Upper lobe of left lung (tissue), 6 donors: ENCODE measurements around the gene CDC27. TPM values are rescaled to one million over a fixed set of nuclear protein-coding genes. Genes with fewer than 3 reads are reported as not detected.
"Not testable (repeated sequence)": the region's sequence is repeated elsewhere in the genome, so short reads cannot be mapped to it uniquely, and the experiment has no call there.

Source experiments
- ATAC-seq, 2 donors: fragments of 200-7000 bp; cut with Tn5 transposase; one replicate each; pipeline ENCODE4 v1.9.1; 2022; ENCODE audit warnings: mild to moderate bottlenecking in 2 of 2, moderate library complexity in 2 of 2; ENCODE audit not compliant: low FRiP score in 2 of 2
- DNase-seq, 2 donors: peaks; one replicate each; pipeline ENCODE4 v3.0.0-alpha.2; 2019 to 2020
- H3K27ac ChIP-seq, 4 donors: fragments of 200-600 bp; sonication (generic); one replicate each; pipeline ENCODE4 v1.5.1; 2016 to 2019
- H3K27me3 ChIP-seq, 4 donors: fragments of 200-600 bp; sonication (generic); one replicate each; pipeline ENCODE4 v1.5.1; 2017 to 2019
- H3K36me3 ChIP-seq, 4 donors: fragments of 200-600 bp; sonication (generic); one replicate each; pipeline ENCODE4 v1.5.1; 2016 to 2019
- H3K4me1 ChIP-seq, 4 donors: fragments of 200-600 bp; sonication (generic); one replicate each; pipeline ENCODE4 v1.5.1; 2018 to 2019
- H3K4me3 ChIP-seq, 4 donors: fragments of 200-600 bp; sonication (generic); one replicate each; pipeline ENCODE4 v1.5.1; 2017 to 2019; ENCODE audit warnings: mild to moderate bottlenecking in 2 of 4, moderate library complexity in 1 of 4
- H3K9me3 ChIP-seq, 4 donors: fragments of 200-600 bp; sonication (generic); one replicate each; pipeline ENCODE4 v1.5.1; 2018 to 2019
- CTCF ChIP-seq, 6 experiments: fragments of 450-650 bp in 4 of 6; fragments of 200-600 bp in 2 of 6; sonication (generic) in 2 of 6; IDR thresholded peaks; one replicate each; pipeline ENCODE4 v1.5.1; 2016 to 2019; ENCODE audit warnings: antibody characterized with exemption in 6 of 6
- EP300 ChIP-seq, 4 donors: sonication (generic); formaldehyde crosslinking; IDR thresholded peaks; one replicate each; pipeline ENCODE4 v1.5.1; 2017; ENCODE audit warnings: antibody characterized with exemption in 4 of 4, control low read depth in 2 of 4
- POLR2A ChIP-seq, 4 donors: fragments of 450-650 bp; IDR thresholded peaks; one replicate each; pipeline ENCODE4 v1.5.1; 2016 to 2017; ENCODE audit warnings: antibody characterized with exemption in 4 of 4, mild to moderate bottlenecking in 2 of 4
- POLR2AphosphoS5 ChIP-seq, 2 donors: sonication (generic); formaldehyde crosslinking; IDR thresholded peaks; one replicate each; pipeline ENCODE4 v1.5.1; 2017; ENCODE audit warnings: antibody characterized with exemption in 2 of 2
- WGBS, 2 donors: methylation state at CpG; one replicate each; pipeline ENCODE4 v1.1.5; 2017 to 2018; 5-methylcytosine and 5-hydroxymethylcytosine counted together
- total RNA-seq, 6 donors: library from RNA; depleted of rRNA in 4 of 6; stranded (reverse); fragments of >200 nt in 4 of 6; gene quantifications; one replicate each; pipeline versions ENCODE4 v1.1.0 to v1.2.1, GENCODE V29; 2016 to 2021
- donor health status: DM: no; HTN: no; CAD: no; lungs with moderate emphysema.
- donor health status: DM: no; HTN: yes; CAD: no; lungs with severe emphysema.

The CDC27 gene
- total RNA-seq, 6 donors from 2014 or later = 40.3 to 74.8 (median 55.1) TPM

GRCh38 chr17:47184681-47185080, 4.4 kb downstream of the CDC27 start:
- H3K4me1 ChIP-seq = peaks cover 26 to 62% (median 46%) of the 10 kb centered on the region in 4 donors
- TF ChIP-seq POLR2A (IDR thresholded peaks at IDR 0.05) (no peak), POLR2AphosphoS5 (IDR thresholded peaks at IDR 0.05) (no peak), EP300 (IDR thresholded peaks at IDR 0.05) (no peak), CTCF (IDR thresholded peaks at IDR 0.05) (no peak)
- DNase-seq (no peak), ATAC-seq (no peak)
- H3K9me3 ChIP-seq = no peaks in the 10 kb centered on the region
- H3K36me3 ChIP-seq = peaks cover 0 to 7% (median 0%) of the 10 kb centered on the region in 4 donors
- no peak overlapping the region for H3K27ac ChIP-seq
- WGBS, 2 donors = 82 to 84% methylated on average over 6 of the region's 6 CpGs
- H3K4me3 ChIP-seq = no peak overlapping the region
- no peaks in the 10 kb centered on the region for H3K27me3 ChIP-seq

- not testable (repeated sequence) for H3K4me3 ChIP-seq, ATAC-seq, H3K9me3 ChIP-seq, H3K27me3 ChIP-seq, H3K27ac ChIP-seq, DNase-seq
- WGBS, 2 donors = 93 to 96% methylated on average over 4 of the region's 4 CpGs
- Histone ChIP-seq H3K4me1 (peaks cover 6 to 41% (median 28%) of the 10 kb centered on the region in 4 donors), H3K36me3 (peaks cover 0 to 28% (median 5%) of the 10 kb centered on the region in 4 donors)
Observed at GRCh38 chr17:47180988-47181387, 8.1 kb downstream of the CDC27 start.

GRCh38 chr17:47180337-47180736, 8.8 kb downstream of the CDC27 start:
- ATAC-seq (no peak), DNase-seq (no peak)
- Histone ChIP-seq H3K4me1 (peaks cover 2 to 34% (median 23%) of the 10 kb centered on the region in 4 donors), H3K9me3 (no peaks in the 10 kb centered on the region), H3K27me3 (no peaks in the 10 kb centered on the region), H3K4me3 (no peak overlapping the region), H3K27ac (no peak overlapping the region), H3K36me3 (peaks cover 0 to 34% (median 6%) of the 10 kb centered on the region in 4 donors)
- TF ChIP-seq POLR2A (IDR thresholded peaks at IDR 0.05) (no peak), EP300 (IDR thresholded peaks at IDR 0.05) (no peak)
- 85 to 87% methylated on average over 1 of the region's 1 CpG for WGBS, 2 donors

- Histone ChIP-seq H3K4me1 (peaks cover 0 to 23% (median 16%) of the 10 kb centered on the region in 4 donors), H3K9me3 (no peaks in the 10 kb centered on the region), H3K27me3 (no peaks in the 10 kb centered on the region), H3K36me3 (peaks cover 0 to 35% (median 7%) of the 10 kb centered on the region in 4 donors), H3K27ac (no peak overlapping the region), H3K4me3 (no peak overlapping the region)
- TF ChIP-seq POLR2AphosphoS5 (IDR thresholded peaks at IDR 0.05) (no peak), EP300 (IDR thresholded peaks at IDR 0.05) (no peak), POLR2A (IDR thresholded peaks at IDR 0.05) (no peak), CTCF (IDR thresholded peaks at IDR 0.05) (no peak)
- 85 to 97% methylated on average over 3 of the region's 3 CpGs for WGBS, 2 donors
- no peak for DNase-seq
- ATAC-seq = no peak
Observed at GRCh38 chr17:47179141-47179540, 10.0 kb downstream of the CDC27 start.

- no peak for ATAC-seq
- peaks cover 0 to 39% (median 7%) of the 10 kb centered on the region in 4 donors for H3K36me3 ChIP-seq
- peaks cover 0 to 18% (median 11%) of the 10 kb centered on the region in 4 donors for H3K4me1 ChIP-seq
Observed at GRCh38 chr17:47177261-47177660, 11.8 kb downstream of the CDC27 start.

More at GRCh38 chr17:47177261-47177660, 11.8 kb downstream of the CDC27 start:
- Histone ChIP-seq H3K27me3 (no peaks in the 10 kb centered on the region), H3K9me3 (no peaks in the 10 kb centered on the region), H3K27ac (no peak overlapping the region), H3K4me3 (no peak overlapping the region)
- WGBS, 2 donors = 96 to 98% methylated on average over 7 of the region's 7 CpGs
- DNase-seq = no peak
- TF ChIP-seq POLR2A (IDR thresholded peaks at IDR 0.05) (no peak), CTCF (IDR thresholded peaks at IDR 0.05) (no peak), EP300 (IDR thresholded peaks at IDR 0.05) (no peak), POLR2AphosphoS5 (IDR thresholded peaks at IDR 0.05) (no peak)
